Endothelial cell of umbilical vein (primary cell): ENCODE measurements around the gene ASTN1. TPM values are rescaled to one million over a fixed set of nuclear protein-coding genes. Genes with fewer than 3 reads are reported as not detected.

Experiments used
- BruUV-seq: library from RNA; stranded (reverse); fragments of 400-500 nt; replicated peaks from 2 replicates; lab custom pipeline; 2021; lab: Mats Ljungman, UMichigan
- CTCF ChIA-PET: fragments of 300-600, 350-600 bp; sonication (Branson Sonifier 250); formaldehyde crosslinking; loops from one replicate; lab custom pipeline; 2021; ENCODE audit warnings: antibody characterized with exemption, inconsistent platforms; lab: Charles Lee
- POLR2A ChIA-PET: fragments of 300-600, 350-600 bp; sonication (Branson Sonifier 250); formaldehyde crosslinking; loops from one replicate; lab custom pipeline; 2021; ENCODE audit warnings: antibody characterized with exemption, inconsistent platforms; lab: Charles Lee
- DNase-seq: peaks from one replicate; pipeline ENCODE4 v3.0.0-alpha.2; 2011; ENCODE audit warnings: low read depth, low spot score
- FAIRE-seq: peaks from 2 replicates; lab custom pipeline; 2011; peaks lifted over from hg19 to GRCh38; lab: Jason Lieb, UNC
- H2AFZ ChIP-seq: 2 replicates; pipeline ENCODE4 v1.6.0; 2012; ENCODE audit warnings: low read depth, low read length, control low read depth, inconsistent platforms
- H3K27ac ChIP-seq: 2 replicates; pipeline ENCODE4 v1.5.1; 2011; ENCODE audit warnings: low read depth, mild to moderate bottlenecking, control low read depth, low read length, moderate library complexity; ENCODE audit not compliant: insufficient read depth
- H3K27me3 ChIP-seq, 2 experiments: 2 replicates each; pipeline versions ENCODE4 v1.6.0 to v1.6.1; 2011; ENCODE audit warnings: low read length in 2 of 2, mixed read lengths in 1 of 2; ENCODE audit not compliant: control insufficient read depth in 2 of 2, insufficient read depth in 2 of 2
- H3K36me3 ChIP-seq, 2 experiments: 2 replicates in 1 of 2; 3 replicates in 1 of 2; pipeline ENCODE4 v1.5.1; 2011; ENCODE audit warnings: low read length in 2 of 2, mild to moderate bottlenecking in 1 of 2, moderate library complexity in 1 of 2; ENCODE audit not compliant: control insufficient read depth in 2 of 2, insufficient read depth in 2 of 2; ENCODE audit errors: extremely low read depth in 1 of 2
- H3K4me1 ChIP-seq: 3 replicates; pipeline ENCODE4 v1.5.1; 2011; ENCODE audit warnings: mild to moderate bottlenecking, low read length; ENCODE audit not compliant: control insufficient read depth, insufficient read depth; ENCODE audit errors: extremely low read depth
- H3K4me2 ChIP-seq: 2 replicates; pipeline ENCODE4 v1.6.1; 2011; ENCODE audit warnings: low read length, control low read depth, mixed read lengths; ENCODE audit not compliant: insufficient read depth
- H3K4me3 ChIP-seq, 3 experiments: fragments of 200-600 bp in 1 of 3; sonication (generic), shearing (Covaris generic) in 1 of 3; replicated peaks in 1 of 3; 2 replicates each; pipeline ENCODE4 v1.5.1; 2011 to 2016; ENCODE audit warnings: control low read depth in 3 of 3, low read length in 3 of 3, mild to moderate bottlenecking in 2 of 3, inconsistent platforms in 1 of 3, low read depth in 1 of 3, moderate library complexity in 1 of 3; ENCODE audit not compliant: insufficient read depth in 1 of 3
- H3K79me2 ChIP-seq: 2 replicates; pipeline ENCODE4 v1.6.0; 2012; ENCODE audit warnings: low read length, inconsistent platforms; ENCODE audit not compliant: control insufficient read depth, insufficient read depth
- H3K9ac ChIP-seq: replicated peaks from 2 replicates; pipeline ENCODE3; 2011; ENCODE audit warnings: low read length, control low read depth; ENCODE audit not compliant: insufficient read depth; ENCODE audit errors: extremely low read depth
- H3K9me1 ChIP-seq: replicated peaks from 3 replicates; pipeline ENCODE4 v1.6.0; 2011; ENCODE audit warnings: mild to moderate bottlenecking, low read length; ENCODE audit not compliant: control insufficient read depth, insufficient read depth; ENCODE audit errors: extremely low read depth
- H3K9me3 ChIP-seq: replicated peaks from 2 replicates; pipeline ENCODE4 v1.5.1; 2012; ENCODE audit warnings: low read length, inconsistent platforms; ENCODE audit not compliant: control insufficient read depth, insufficient read depth
- H4K20me1 ChIP-seq: replicated peaks from 2 replicates; pipeline ENCODE3; 2011; ENCODE audit warnings: mild to moderate bottlenecking, low read length; ENCODE audit not compliant: control insufficient read depth, insufficient read depth; ENCODE audit errors: extremely low read depth
- CTCF ChIP-seq, 2 donors: IDR thresholded peaks; 1 replicate in 1 of 2; 2 replicates in 1 of 2; pipeline ENCODE4 v1.5.1; 2011; ENCODE audit warnings: low read length in 2 of 2, mild to moderate bottlenecking in 2 of 2, moderate library complexity in 2 of 2, control low read depth in 1 of 2, inconsistent platforms in 1 of 2, low read depth in 1 of 2; ENCODE audit not compliant: insufficient read depth in 1 of 2; ENCODE audit errors: extremely low read depth in 1 of 2
- EZH2 ChIP-seq: IDR thresholded peaks from 2 replicates; pipeline ENCODE4 v1.6.1; 2012; ENCODE audit warnings: borderline replicate concordance, low read depth, mild to moderate bottlenecking, moderate library complexity, low read length, inconsistent platforms; ENCODE audit not compliant: severe bottlenecking
- FOS ChIP-seq: IDR thresholded peaks from 2 replicates; pipeline ENCODE4 v1.6.1; 2011; ENCODE audit warnings: mild to moderate bottlenecking, low read length, moderate library complexity, borderline replicate concordance; ENCODE audit not compliant: insufficient read depth
- GATA2 ChIP-seq: IDR thresholded peaks from 2 replicates; pipeline ENCODE4 v1.7.0; 2011; ENCODE audit warnings: low read depth, mild to moderate bottlenecking, moderate library complexity, mixed read lengths, low read length; ENCODE audit not compliant: insufficient read length, insufficient read depth
- JUN ChIP-seq: IDR thresholded peaks from 2 replicates; pipeline ENCODE4 v1.6.1; 2011; ENCODE audit warnings: borderline replicate concordance, low read depth; ENCODE audit not compliant: insufficient read length, insufficient read depth
- MYC ChIP-seq: IDR thresholded peaks from one replicate; pipeline ENCODE4 v1.6.1; 2011; ENCODE audit warnings: mild to moderate bottlenecking, low read depth, low read length
- POLR2A ChIP-seq: IDR thresholded peaks from 2 replicates; pipeline ENCODE4 v1.6.1; 2012; ENCODE audit warnings: low read depth, mild to moderate bottlenecking, control low read depth, low read length
- POLR2AphosphoS5 ChIP-seq: IDR thresholded peaks from 2 replicates; pipeline ENCODE4 v1.6.1; 2012; ENCODE audit warnings: low read depth, mild to moderate bottlenecking, control low read depth, low read length, moderate library complexity; ENCODE audit not compliant: insufficient read depth
- dilution Hi-C: fragments of 300-500 bp; cut with MboI; formaldehyde crosslinking; loops from one replicate; pipeline ENCODE4 v1.15.0; 2019; ENCODE audit warnings: low sequenced_read_pairs; ENCODE audit not compliant: extremely low pct_ligation_motif_present
- intact Hi-C: fragments of 100-400 bp; cut with micrococcal nuclease; formaldehyde crosslinking; loops from one replicate; pipeline ENCODE4 v1.10.0; 2022
- polyA plus RNA-seq, 4 experiments: library from polyadenylated mRNA; depleted of rRNA in 3 of 4; stranded (reverse) in 3 of 4; unstranded in 1 of 4; fragments of >200 nt; gene quantifications; 2 replicates each; pipeline versions ENCODE4 v1.2.1 to v1.2.3, GENCODE V29; 2011 to 2012; ENCODE audit warnings: missing spikeins in 1 of 4
- total RNA-seq: library from RNA; stranded (reverse); gene quantifications from 2 replicates; pipeline ENCODE4 v1.2.3, GENCODE V29; 2021
- TF ChIP-seq, protein P1 (sequence below): IDR thresholded peaks from 2 replicates; pipeline ENCODE4 v1.6.1; 2011; ENCODE audit not compliant: insufficient read depth, insufficient read length

ASTN1 gene
- total and polyA plus RNA-seq, 2 donors (not counting 3 experiments of a cell fraction or from before 2014, with no cell fraction given), result 0.04 TPM; not detected in 1

GRCh38 chr1:177198243-177198642 lies 33.7 kb upstream of the ASTN1 start:
- dilution Hi-C loops, result no loop called here
- no TSS peak for BruUV-seq
- Histone ChIP-seq H3K36me3 (no peaks in the 10 kb centered on the region), H3K9ac (no peak overlapping the region), H2AFZ (no peak overlapping the region), H4K20me1 (no peaks in the 10 kb centered on the region), H3K9me3 (no peaks in the 10 kb centered on the region), H3K27ac (no peak overlapping the region), H3K4me2 (no peak overlapping the region), H3K79me2 (no peaks in the 10 kb centered on the region), H3K27me3 (no peaks in the 10 kb centered on the region), H3K4me1 (no peaks in the 10 kb centered on the region), H3K9me1 (no peaks in the 10 kb centered on the region), H3K4me3 (no peak overlapping the region)
- FAIRE-seq (no peak), DNase-seq (no peak)
- intact Hi-C loops, result no loop called here
- no peak for TF ChIP-seq POLR2A
- ChIA-PET CTCF (no interaction called here), POLR2A (no interaction called here)

GRCh38 chr1:177190308-177190970 lies 25.9 kb upstream of the ASTN1 start:
- DNase-seq (no peak), FAIRE-seq (no peak)
- Histone ChIP-seq H3K27me3 (no peaks in the 10 kb centered on the region), H2AFZ (no peak overlapping the region), H3K9ac (no peak overlapping the region), H3K4me2 (no peak overlapping the region), H3K9me1 (no peaks in the 10 kb centered on the region), H3K4me1 (no peaks in the 10 kb centered on the region), H3K9me3 (no peaks in the 10 kb centered on the region), H3K36me3 (no peaks in the 10 kb centered on the region), H3K79me2 (no peaks in the 10 kb centered on the region), H3K4me3 (no peak overlapping the region), H3K27ac (no peak overlapping the region), H4K20me1 (no peaks in the 10 kb centered on the region)
- dilution Hi-C loops, result no loop called here
- ChIA-PET POLR2A (no interaction called here), CTCF (interaction anchor here (1.7 kb wide), 1 partner anchor 9 kb away, joined by 9 read pairs; no protein-coding TSS in a partner anchor)
- intact Hi-C loops, result no loop called here
- TF ChIP-seq MYC, result no peak
- no peak for TF ChIP-seq POLR2A
- TF ChIP-seq CTCF (IDR thresholded peaks at IDR 0.05; ENCODE audit: extremely low read depth in 1 of 2, insufficient read depth in 1 of 2, low read depth in 1 of 2, low read length in 2 of 2), result no peak
- TF ChIP-seq JUN, result no peak
- TF ChIP-seq GATA2, result no peak
- TF ChIP-seq, protein P1, sequence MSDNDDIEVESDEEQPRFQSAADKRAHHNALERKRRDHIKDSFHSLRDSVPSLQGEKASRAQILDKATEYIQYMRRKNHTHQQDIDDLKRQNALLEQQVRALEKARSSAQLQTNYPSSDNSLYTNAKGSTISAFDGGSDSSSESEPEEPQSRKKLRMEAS, result no peak
- no peak for TF ChIP-seq POLR2AphosphoS5
- TF ChIP-seq EZH2, result no peak
- no peak for TF ChIP-seq FOS
- no TSS peak for BruUV-seq
